Astrocyte (in vitro differentiated cells and primary cell): Measurements from ENCODE around the gene RNF157.

Source experiments
- EZH2 ChIP-seq: IDR thresholded peaks from 2 replicates; pipeline ENCODE4 v1.6.1; 2012; ENCODE audit warnings: mild to moderate bottlenecking, low read length, inconsistent platforms; ENCODE audit not compliant: insufficient read depth
- TF ChIP-seq, protein P1 (sequence below): IDR thresholded peaks from 2 replicates; pipeline ENCODE4 v1.5.1; 2011; ENCODE audit warnings: low read depth, mild to moderate bottlenecking, inconsistent platforms, low read length, moderate library complexity; ENCODE audit not compliant: insufficient read depth

DNA sequence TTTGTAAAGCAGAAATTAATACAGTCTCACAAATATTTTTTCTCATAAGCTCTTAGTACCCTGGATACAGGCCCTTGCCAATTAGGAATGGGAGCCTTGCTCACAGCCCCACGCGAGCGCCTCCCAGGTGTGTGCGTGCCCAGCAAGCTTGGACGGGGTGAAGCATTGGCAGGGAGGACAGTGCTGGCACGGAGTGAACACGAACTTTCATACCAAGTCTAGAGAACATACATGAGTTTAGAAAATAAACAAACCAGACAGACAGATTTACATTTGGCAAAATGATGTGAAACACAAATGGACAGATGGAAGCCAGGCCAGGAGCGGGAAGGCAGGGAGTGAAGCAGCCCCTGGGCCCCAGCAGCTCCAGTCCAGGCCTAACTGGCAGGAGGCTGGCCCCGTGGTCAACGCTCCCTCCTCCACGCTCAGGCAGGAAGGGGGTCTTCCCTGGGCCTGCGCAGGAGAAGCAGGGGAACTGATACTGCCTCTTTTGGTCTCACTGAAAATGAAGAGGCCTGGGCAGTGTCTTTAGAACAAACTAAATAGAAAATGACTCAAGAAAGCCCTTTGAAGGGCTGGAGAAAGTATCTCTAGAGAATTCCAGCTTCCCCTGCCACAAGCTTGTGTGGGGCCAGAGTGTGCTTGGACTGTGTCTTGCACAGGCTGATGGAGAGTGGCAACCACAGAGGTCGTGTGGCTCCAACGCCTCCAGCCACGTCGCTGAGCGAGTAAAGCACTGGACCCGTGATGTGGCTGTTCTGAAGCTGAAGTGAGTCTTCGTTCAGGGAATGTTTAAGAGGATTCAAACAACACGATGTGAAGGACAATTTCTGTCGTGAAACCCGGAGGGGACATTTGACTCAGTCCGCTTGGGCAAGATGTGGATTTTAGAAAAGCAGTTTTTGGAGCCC lies 89.3 kb downstream of the RNF157 start:
- TF ChIP-seq, protein P1, sequence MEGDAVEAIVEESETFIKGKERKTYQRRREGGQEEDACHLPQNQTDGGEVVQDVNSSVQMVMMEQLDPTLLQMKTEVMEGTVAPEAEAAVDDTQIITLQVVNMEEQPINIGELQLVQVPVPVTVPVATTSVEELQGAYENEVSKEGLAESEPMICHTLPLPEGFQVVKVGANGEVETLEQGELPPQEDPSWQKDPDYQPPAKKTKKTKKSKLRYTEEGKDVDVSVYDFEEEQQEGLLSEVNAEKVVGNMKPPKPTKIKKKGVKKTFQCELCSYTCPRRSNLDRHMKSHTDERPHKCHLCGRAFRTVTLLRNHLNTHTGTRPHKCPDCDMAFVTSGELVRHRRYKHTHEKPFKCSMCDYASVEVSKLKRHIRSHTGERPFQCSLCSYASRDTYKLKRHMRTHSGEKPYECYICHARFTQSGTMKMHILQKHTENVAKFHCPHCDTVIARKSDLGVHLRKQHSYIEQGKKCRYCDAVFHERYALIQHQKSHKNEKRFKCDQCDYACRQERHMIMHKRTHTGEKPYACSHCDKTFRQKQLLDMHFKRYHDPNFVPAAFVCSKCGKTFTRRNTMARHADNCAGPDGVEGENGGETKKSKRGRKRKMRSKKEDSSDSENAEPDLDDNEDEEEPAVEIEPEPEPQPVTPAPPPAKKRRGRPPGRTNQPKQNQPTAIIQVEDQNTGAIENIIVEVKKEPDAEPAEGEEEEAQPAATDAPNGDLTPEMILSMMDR, result no peak
- TF ChIP-seq EZH2, result no peak
